NCI-H146 treated with DMSO at 0.1 percent for 48 hours (cell line): Measurements from ENCODE around the gene PTPRJ.
"Not testable (repeated sequence)": the region's sequence is repeated elsewhere in the genome, so short reads cannot be mapped to it uniquely, and the experiment has no call there.

Source experiments
- DNase-seq: peaks from one replicate; lab custom pipeline; 2025; ENCODE audit not compliant: unreplicated experiment; lab: John Stamatoyannopoulos, UW

PTPRJ gene

GRCh38 chr11:48108231-48109045 lies 128.1 kb downstream of the PTPRJ start:
- no peak for DNase-seq

- DNase-seq: peak; percentile 32
These were observed 128.8 kb downstream of the PTPRJ start for GRCh38 chr11:48109046-48109666.

- no peak for DNase-seq
These were observed 130.1 kb downstream of the PTPRJ start for GRCh38 chr11:48110509-48110766.

GRCh38 chr11:48111891-48112290 lies 131.5 kb downstream of the PTPRJ start:
- DNase-seq: no peak

GRCh38 chr11:48114740-48115139 lies 134.4 kb downstream of the PTPRJ start:
- no peak for DNase-seq

- no peak for DNase-seq
These were observed 136.3 kb downstream of the PTPRJ start for GRCh38 chr11:48116437-48117228.

- DNase-seq: no peak
These were observed 141.9 kb downstream of the PTPRJ start for GRCh38 chr11:48122246-48122645.

GRCh38 chr11:48122656-48123055 lies 142.3 kb downstream of the PTPRJ start:
- DNase-seq: no peak

- no peak for DNase-seq
These were observed 143.0 kb downstream of the PTPRJ start for GRCh38 chr11:48123254-48123875.

- DNase-seq: no peak
These were observed 143.8 kb downstream of the PTPRJ start for GRCh38 chr11:48123934-48124755.

GRCh38 chr11:48124880-48125279 lies 144.5 kb downstream of the PTPRJ start:
- no peak for DNase-seq

- no peak for DNase-seq
These were observed 145.5 kb downstream of the PTPRJ start for GRCh38 chr11:48125866-48126265.

- no peak for DNase-seq
These were observed 147.3 kb downstream of the PTPRJ start for GRCh38 chr11:48127521-48128183.

- no peak for DNase-seq
These were observed 149.5 kb downstream of the PTPRJ start for GRCh38 chr11:48129697-48130395.

- DNase-seq: no peak
These were observed 154.0 kb downstream of the PTPRJ start for GRCh38 chr11:48134221-48134922.

- DNase-seq: no peak
These were observed 157.9 kb downstream of the PTPRJ start for GRCh38 chr11:48138222-48138621.

- DNase-seq: not testable (repeated sequence)
These were observed 159.5 kb downstream of the PTPRJ start for GRCh38 chr11:48139896-48140295.

GRCh38 chr11:48141475-48142122 lies 161.2 kb downstream of the PTPRJ start:
- no peak for DNase-seq
